HEK293 (cell line): ENCODE measurements around the gene TAF5.

Experiments used
- HIC1 ChIP-seq: fragments of 450-650 bp; formaldehyde crosslinking; IDR thresholded peaks from 2 replicates; pipeline ENCODE4 v1.5.1; 2016; ENCODE audit warnings: missing biosample characterization, missing genetic modification characterization
- KLF10 ChIP-seq: fragments of 450-650 bp; IDR thresholded peaks from 2 replicates; pipeline ENCODE4 v1.5.1; 2018; ENCODE audit warnings: missing biosample characterization, mild to moderate bottlenecking, missing genetic modification characterization
- KLF16 ChIP-seq: fragments of 450-650 bp; formaldehyde crosslinking; IDR thresholded peaks from 2 replicates; pipeline ENCODE4 v1.5.1; 2017; ENCODE audit warnings: missing biosample characterization, missing genetic modification characterization
- OSR2 ChIP-seq: fragments of 450-650 bp; formaldehyde crosslinking; IDR thresholded peaks from 2 replicates; pipeline ENCODE4 v1.5.1; 2016; ENCODE audit warnings: missing biosample characterization, missing genetic modification characterization
- REST ChIP-seq: fragments of 450-650 bp; formaldehyde crosslinking; IDR thresholded peaks from 2 replicates; pipeline ENCODE4 v1.5.1; 2016; ENCODE audit warnings: missing biosample characterization, missing genetic modification characterization
- TSHZ1 ChIP-seq: fragments of 450-650 bp; formaldehyde crosslinking; IDR thresholded peaks from 2 replicates; pipeline ENCODE4 v1.5.1; 2016; ENCODE audit warnings: missing biosample characterization, missing genetic modification characterization, borderline replicate concordance
- ZBTB49 ChIP-seq: fragments of 450-650 bp; formaldehyde crosslinking; IDR thresholded peaks from 2 replicates; pipeline ENCODE4 v1.5.1; 2016; ENCODE audit warnings: missing biosample characterization, missing genetic modification characterization, low read depth
- ZBTB7A ChIP-seq: fragments of 450-650 bp; formaldehyde crosslinking; IDR thresholded peaks from 2 replicates; pipeline ENCODE4 v1.5.1; 2016; ENCODE audit warnings: low read depth, missing biosample characterization, missing genetic modification characterization
- ZFP69B ChIP-seq: fragments of 450-650 bp; formaldehyde crosslinking; IDR thresholded peaks from 2 replicates; pipeline ENCODE4 v1.5.1; 2016; ENCODE audit warnings: missing biosample characterization, missing genetic modification characterization
- ZNF10 ChIP-seq: fragments of 450-650 bp; formaldehyde crosslinking; IDR thresholded peaks from 2 replicates; pipeline ENCODE4 v1.5.1; 2017; ENCODE audit warnings: missing biosample characterization, missing genetic modification characterization
- ZNF138 ChIP-seq: fragments of 450-650 bp; formaldehyde crosslinking; IDR thresholded peaks from 2 replicates; pipeline ENCODE4 v1.5.1; 2016; ENCODE audit warnings: missing biosample characterization, missing genetic modification characterization, borderline replicate concordance
- ZNF184 ChIP-seq: fragments of 450-650 bp; IDR thresholded peaks from 2 replicates; pipeline ENCODE4 v1.5.1; 2018; ENCODE audit warnings: missing biosample characterization, mild to moderate bottlenecking, missing genetic modification characterization
- ZNF202 ChIP-seq: fragments of 450-650 bp; formaldehyde crosslinking; IDR thresholded peaks from 2 replicates; pipeline ENCODE4 v1.5.1; 2016; ENCODE audit warnings: missing biosample characterization, missing genetic modification characterization, borderline replicate concordance
- ZNF211 ChIP-seq: fragments of 450-650 bp; formaldehyde crosslinking; IDR thresholded peaks from 2 replicates; pipeline ENCODE4 v1.5.1; 2016; ENCODE audit warnings: low read depth, missing biosample characterization, missing genetic modification characterization
- ZNF23 ChIP-seq: fragments of 450-650 bp; formaldehyde crosslinking; IDR thresholded peaks from 2 replicates; pipeline ENCODE4 v1.5.1; 2016; ENCODE audit warnings: missing biosample characterization, missing genetic modification characterization, borderline replicate concordance
- ZNF26 ChIP-seq: fragments of 450-650 bp; formaldehyde crosslinking; IDR thresholded peaks from 2 replicates; pipeline ENCODE4 v1.5.1; 2016; ENCODE audit warnings: missing biosample characterization, missing genetic modification characterization
- ZNF335 ChIP-seq: fragments of 450-650 bp; formaldehyde crosslinking; conservative IDR thresholded peaks from 2 replicates; pipeline ENCODE4 v1.5.1; 2016; ENCODE audit warnings: missing biosample characterization, missing genetic modification characterization
- ZNF354C ChIP-seq: fragments of 450-650 bp; formaldehyde crosslinking; IDR thresholded peaks from 2 replicates; pipeline ENCODE4 v1.5.1; 2016; ENCODE audit warnings: missing biosample characterization, missing genetic modification characterization, low read depth, borderline replicate concordance
- ZNF416 ChIP-seq: fragments of 450-650 bp; formaldehyde crosslinking; IDR thresholded peaks from 2 replicates; pipeline ENCODE4 v1.5.1; 2016; ENCODE audit warnings: missing biosample characterization, missing genetic modification characterization
- ZNF621 ChIP-seq: fragments of 450-650 bp; formaldehyde crosslinking; IDR thresholded peaks from 2 replicates; pipeline ENCODE4 v1.5.1; 2017; ENCODE audit warnings: missing biosample characterization, missing genetic modification characterization
- ZNF626 ChIP-seq: fragments of 450-650 bp; sonication (Bioruptor Pico); formaldehyde crosslinking; IDR thresholded peaks from 2 replicates; pipeline ENCODE4 v1.5.1; 2018; ENCODE audit warnings: missing biosample characterization, missing genetic modification characterization, inconsistent platforms
- ZNF654 ChIP-seq: fragments of 450-650 bp; formaldehyde crosslinking; IDR thresholded peaks from 2 replicates; pipeline ENCODE4 v1.5.1; 2016; ENCODE audit warnings: low read depth, missing biosample characterization, missing genetic modification characterization
- ZNF660 ChIP-seq: fragments of 450-650 bp; IDR thresholded peaks from 2 replicates; pipeline ENCODE4 v1.5.1; 2018; ENCODE audit warnings: missing biosample characterization, mild to moderate bottlenecking, missing genetic modification characterization
- ZNF670 ChIP-seq: fragments of 450-650 bp; formaldehyde crosslinking; IDR thresholded peaks from 2 replicates; pipeline ENCODE4 v1.5.1; 2016; ENCODE audit warnings: missing biosample characterization, missing genetic modification characterization, low read depth

TAF5 gene

GRCh38 chr10:103396067-103396788 lies 28.5 kb downstream of the TAF5 start, which contains the start of the genes ATP5MK and PDCD11 (continued):
- no peak for TF ChIP-seq ZBTB49 (tag by site-specific recombination)
- no peak for TF ChIP-seq TSHZ1
- TF ChIP-seq ZNF138 (tag by site-specific recombination), result no peak
- peak; percentile 64; the same call in 1 of the 2 replicates for TF ChIP-seq KLF16 (tag by site-specific recombination)
- TF ChIP-seq REST (tag by site-specific recombination), result no peak
- no peak for TF ChIP-seq HIC1 (tag by site-specific recombination)
- TF ChIP-seq ZNF626 (tag by site-specific recombination), result no peak
- no peak for TF ChIP-seq ZNF23 (tag by site-specific recombination)
- no peak for TF ChIP-seq ZNF26 (tag by site-specific recombination)
- TF ChIP-seq OSR2, result no peak
- TF ChIP-seq ZNF354C, result no peak
- TF ChIP-seq ZNF670 (tag by site-specific recombination), result no peak
- TF ChIP-seq ZNF621 (tag by site-specific recombination), result no peak
- TF ChIP-seq ZNF416 (tag by site-specific recombination), result no peak
- TF ChIP-seq ZNF660 (tag by site-specific recombination), result 0 out of 2 replicates have a peak, but pooled peaks have one; percentile 6
- peak; percentile 94 for TF ChIP-seq ZNF335
- no peak for TF ChIP-seq ZNF211 (tag by site-specific recombination)
- TF ChIP-seq ZBTB7A (tag by site-specific recombination), result 0 out of 2 replicates have a peak, but pooled peaks have one; percentile 34
- TF ChIP-seq ZFP69B (tag by site-specific recombination), result 0 out of 2 replicates have a peak, but pooled peaks have one; percentile 14
- no peak for TF ChIP-seq ZNF184 (tag by site-specific recombination)
- TF ChIP-seq KLF10 (tag by site-specific recombination), result no peak; the same call in none of the 2 replicates
- TF ChIP-seq ZNF654 (tag by site-specific recombination), result no peak
- peak; percentile 95 for TF ChIP-seq ZNF10
- TF ChIP-seq ZNF202 (tag by site-specific recombination), result no peak
